ENCODE data around the gene TPTE. TPM values are rescaled to one million over a fixed set of nuclear protein-coding genes. Genes with fewer than 3 reads are reported as not detected.

The TPTE gene
- total RNA-seq, result not detected

DNA sequence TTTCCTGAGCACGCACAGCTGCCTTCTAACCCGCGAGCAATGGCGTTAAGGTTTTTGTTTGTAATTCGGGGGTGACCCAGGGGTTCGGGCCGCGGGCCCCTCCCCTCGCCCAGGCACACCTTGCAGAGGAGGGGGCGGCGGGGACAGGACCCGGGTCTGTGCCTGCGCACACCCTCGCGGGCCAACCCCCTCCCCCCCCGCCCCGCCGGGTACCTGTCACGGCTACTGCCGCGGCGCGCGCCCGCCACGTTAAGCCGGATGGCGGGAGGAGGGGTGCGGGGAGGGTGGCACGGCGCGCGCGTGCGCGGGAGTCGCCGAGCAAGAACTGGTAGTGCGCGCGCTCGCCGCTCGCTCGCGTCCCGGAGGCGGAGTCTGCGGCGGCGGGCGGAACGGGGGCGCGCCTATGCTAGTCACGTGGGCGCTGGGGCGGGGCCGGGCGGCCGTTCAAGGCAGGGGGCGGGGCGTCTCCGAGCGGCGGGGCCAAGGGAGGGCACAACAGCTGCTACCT lies at the start of gene TPTE:
TSS of gene TPTE (plus strand) at position 493 of the 508 bp plus-strand sequence. CDS start 17,141 bp downstream, outside the sequence.

Small RNA genes lying within 50 kb of the gene (small RNA-seq; reads per million reads assigned to genes)
- not detected for gene CYCSP41
